Activated CD4-positive, alpha-beta T cell treated with anti-CD3 and anti-CD28 coated beads, Interleukin-2, amount 10 ng/mL, durations not matched to agents 24 days and 14 days (primary cell): Measurements from ENCODE around the gene PRKCB. TPM values are rescaled to one million over a fixed set of nuclear protein-coding genes. Genes with fewer than 3 reads are reported as not detected.

Experiments used
- DNase-seq: peaks from one replicate; pipeline ENCODE4 v3.0.0; 2022
- H3K27ac Mint-ChIP-seq: one replicate; pipeline ENCODE4 v1.8.0; 2022; ENCODE audit warnings: mild to moderate bottlenecking, mixed read lengths
- H3K27me3 Mint-ChIP-seq: one replicate; pipeline ENCODE4 v1.8.0; 2022; ENCODE audit warnings: mixed read lengths
- H3K36me3 Mint-ChIP-seq: one replicate; pipeline ENCODE4 v1.8.0; 2022; ENCODE audit warnings: low read depth, mild to moderate bottlenecking, mixed read lengths
- H3K4me1 Mint-ChIP-seq: one replicate; pipeline ENCODE4 v1.8.0; 2021; ENCODE audit warnings: mixed read lengths
- H3K4me3 Mint-ChIP-seq: one replicate; pipeline ENCODE4 v1.8.0; 2022; ENCODE audit warnings: mild to moderate bottlenecking, moderate library complexity, mixed read lengths
- H3K9me3 Mint-ChIP-seq: one replicate; pipeline ENCODE4 v1.8.0; 2021; ENCODE audit warnings: mixed read lengths
- intact Hi-C: fragments of 100-400 bp; cut with micrococcal nuclease; formaldehyde crosslinking; loops from one replicate; pipeline ENCODE4 v1.15.1; 2023
- total RNA-seq: library from RNA; stranded (reverse); gene quantifications from 2 replicates; pipeline ENCODE4 v1.2.3, GENCODE V29; 2022

PRKCB gene
- total RNA-seq, 1 donor from 2014 or later, result 84.2 TPM

GRCh38 chr16:23952128-23952970 lies 116.6 kb downstream of the PRKCB start:
- peak overlapping the region; percentile 54 for H3K4me3 Mint-ChIP-seq
- no peak for DNase-seq
- H3K36me3 Mint-ChIP-seq, result peaks cover 3% of the 10 kb centered on the region
- peaks cover 62% of the 10 kb centered on the region for H3K4me1 Mint-ChIP-seq
- no peaks in the 10 kb centered on the region for H3K9me3 Mint-ChIP-seq
- intact Hi-C loops, result loop anchor here (5.0 kb wide), 1 partner anchor 90 kb away; no protein-coding TSS in a partner anchor
- no peaks in the 10 kb centered on the region for H3K27me3 Mint-ChIP-seq
- peak overlapping the region; percentile 68 for H3K27ac Mint-ChIP-seq

GRCh38 chr16:23952971-23953300 lies 117.2 kb downstream of the PRKCB start:
- peaks cover 3% of the 10 kb centered on the region for H3K36me3 Mint-ChIP-seq
- H3K27ac Mint-ChIP-seq, result peak overlapping the region; percentile 3
- no peak for DNase-seq
- peaks cover 61% of the 10 kb centered on the region for H3K4me1 Mint-ChIP-seq
- no peaks in the 10 kb centered on the region for H3K9me3 Mint-ChIP-seq
- H3K27me3 Mint-ChIP-seq, result no peaks in the 10 kb centered on the region
- intact Hi-C loops, result loop anchor here (5.0 kb wide), 1 partner anchor 91 kb away; no protein-coding TSS in a partner anchor
- H3K4me3 Mint-ChIP-seq, result peak overlapping the region; percentile 54

GRCh38 chr16:23953476-23953875 lies 117.7 kb downstream of the PRKCB start:
- Mint-ChIP-seq H3K36me3 (peaks cover 3% of the 10 kb centered on the region), H3K4me3 (no peak overlapping the region), H3K27ac (no peak overlapping the region), H3K4me1 (peaks cover 58% of the 10 kb centered on the region), H3K9me3 (no peaks in the 10 kb centered on the region), H3K27me3 (no peaks in the 10 kb centered on the region)
- intact Hi-C loops, result loop anchor here (5.0 kb wide), 1 partner anchor 91 kb away; no protein-coding TSS in a partner anchor
- no peak for DNase-seq

- Mint-ChIP-seq H3K27ac (peak overlapping the region; percentile 35), H3K9me3 (no peaks in the 10 kb centered on the region), H3K4me3 (no peak overlapping the region)
These were observed 119.3 kb downstream of the PRKCB start for GRCh38 chr16:23955088-23955487.

GRCh38 chr16:23957287-23957686 lies 121.5 kb downstream of the PRKCB start:
- Mint-ChIP-seq H3K27ac (no peak overlapping the region), H3K4me1 (peaks cover 56% of the 10 kb centered on the region), H3K4me3 (no peak overlapping the region), H3K9me3 (peaks cover 4% of the 10 kb centered on the region), H3K36me3 (peaks cover 6% of the 10 kb centered on the region), H3K27me3 (no peaks in the 10 kb centered on the region)
- intact Hi-C loops, result no loop called here
- DNase-seq, result no peak

More at GRCh38 chr16:23955088-23955487, 119.3 kb downstream of the PRKCB start:
- Mint-ChIP-seq H3K36me3 (peaks cover 3% of the 10 kb centered on the region), H3K4me1 (peaks cover 59% of the 10 kb centered on the region), H3K27me3 (no peaks in the 10 kb centered on the region)
- intact Hi-C loops, result no loop called here
- DNase-seq, result no peak

GRCh38 chr16:23959072-23959751 lies 123.4 kb downstream of the PRKCB start:
- no peak for DNase-seq
- Mint-ChIP-seq H3K27me3 (no peaks in the 10 kb centered on the region), H3K4me3 (peak overlapping the region; percentile 59), H3K27ac (peak overlapping the region; percentile 79), H3K4me1 (peaks cover 55% of the 10 kb centered on the region), H3K36me3 (peaks cover 13% of the 10 kb centered on the region), H3K9me3 (peaks cover 5% of the 10 kb centered on the region)
- intact Hi-C loops, result loop anchor here (1.0 kb wide), 1 partner anchor 9 kb away; no protein-coding TSS in a partner anchor

GRCh38 chr16:23959752-23960072 lies 123.9 kb downstream of the PRKCB start:
- H3K4me1 Mint-ChIP-seq, result peaks cover 55% of the 10 kb centered on the region
- H3K36me3 Mint-ChIP-seq, result peaks cover 14% of the 10 kb centered on the region
- H3K9me3 Mint-ChIP-seq, result peaks cover 5% of the 10 kb centered on the region
- peak overlapping the region; percentile 59 for H3K4me3 Mint-ChIP-seq
- intact Hi-C loops, result loop anchor here (1.0 to 5.0 kb wide), 3 partner anchors 9 to 79 kb away; no protein-coding TSS in a partner anchor
- peak overlapping the region; percentile 79 for H3K27ac Mint-ChIP-seq
- DNase-seq, result no peak
- no peaks in the 10 kb centered on the region for H3K27me3 Mint-ChIP-seq

- Mint-ChIP-seq H3K4me3 (peak overlapping the region; percentile 59), H3K36me3 (peaks cover 20% of the 10 kb centered on the region), H3K27me3 (no peaks in the 10 kb centered on the region), H3K9me3 (peaks cover 5% of the 10 kb centered on the region), H3K27ac (peak overlapping the region; percentile 79), H3K4me1 (peaks cover 54% of the 10 kb centered on the region)
- no peak for DNase-seq
- intact Hi-C loops, result loop anchor here (2.0 to 5.0 kb wide), 2 partner anchors 43 to 79 kb away; no protein-coding TSS in a partner anchor
These were observed 124.5 kb downstream of the PRKCB start for GRCh38 chr16:23960081-23960885.

GRCh38 chr16:23962001-23962400 lies 126.2 kb downstream of the PRKCB start:
- intact Hi-C loops, result loop anchor here (1.0 to 5.0 kb wide), 5 partner anchors 37 to 159 kb away; no protein-coding TSS in a partner anchor
- peaks cover 58% of the 10 kb centered on the region for H3K4me1 Mint-ChIP-seq
- no peak for DNase-seq
- H3K27ac Mint-ChIP-seq, result peak overlapping the region; percentile 84
- peaks cover 5% of the 10 kb centered on the region for H3K9me3 Mint-ChIP-seq
- no peaks in the 10 kb centered on the region for H3K27me3 Mint-ChIP-seq
- peak overlapping the region; percentile 27 for H3K4me3 Mint-ChIP-seq
- H3K36me3 Mint-ChIP-seq, result peaks cover 26% of the 10 kb centered on the region

- DNase-seq, result no peak
- Mint-ChIP-seq H3K9me3 (peaks cover 5% of the 10 kb centered on the region), H3K27ac (no peak overlapping the region), H3K4me1 (peaks cover 56% of the 10 kb centered on the region), H3K4me3 (no peak overlapping the region), H3K27me3 (no peaks in the 10 kb centered on the region), H3K36me3 (peaks cover 35% of the 10 kb centered on the region)
- intact Hi-C loops, result loop anchor here (5.0 kb wide), 1 partner anchor 47 kb away; no protein-coding TSS in a partner anchor
These were observed 128.4 kb downstream of the PRKCB start for GRCh38 chr16:23964136-23964535.

GRCh38 chr16:23965137-23965733 lies 129.5 kb downstream of the PRKCB start:
- peaks cover 5% of the 10 kb centered on the region for H3K9me3 Mint-ChIP-seq
- no peak for DNase-seq
- H3K27me3 Mint-ChIP-seq, result no peaks in the 10 kb centered on the region
- H3K4me3 Mint-ChIP-seq, result no peak overlapping the region
- intact Hi-C loops, result no loop called here
- no peak overlapping the region for H3K27ac Mint-ChIP-seq
- peaks cover 46% of the 10 kb centered on the region for H3K4me1 Mint-ChIP-seq
- peaks cover 35% of the 10 kb centered on the region for H3K36me3 Mint-ChIP-seq

GRCh38 chr16:23966597-23967394 lies 131.0 kb downstream of the PRKCB start:
- Mint-ChIP-seq H3K4me3 (no peak overlapping the region), H3K36me3 (peaks cover 35% of the 10 kb centered on the region), H3K9me3 (peaks cover 5% of the 10 kb centered on the region), H3K27me3 (no peaks in the 10 kb centered on the region), H3K4me1 (peaks cover 34% of the 10 kb centered on the region), H3K27ac (no peak overlapping the region)
- intact Hi-C loops, result no loop called here
- no peak for DNase-seq
